ENCODE data around the gene HS6ST1.

GRCh38 chr2:128270672-128271596 is 47.7 kb downstream of the HS6ST1 start:
- TF ChIP-seq ISL1 (CRISPR knock-in tag; IDR thresholded peaks at IDR 0.05) (no peak), ZFP3 (CRISPR knock-in tag; IDR thresholded peaks at IDR 0.05) (no peak), OSR1 (CRISPR knock-in tag; IDR thresholded peaks at IDR 0.05) (no peak)
- TF ChIP-seq, protein P1, sequence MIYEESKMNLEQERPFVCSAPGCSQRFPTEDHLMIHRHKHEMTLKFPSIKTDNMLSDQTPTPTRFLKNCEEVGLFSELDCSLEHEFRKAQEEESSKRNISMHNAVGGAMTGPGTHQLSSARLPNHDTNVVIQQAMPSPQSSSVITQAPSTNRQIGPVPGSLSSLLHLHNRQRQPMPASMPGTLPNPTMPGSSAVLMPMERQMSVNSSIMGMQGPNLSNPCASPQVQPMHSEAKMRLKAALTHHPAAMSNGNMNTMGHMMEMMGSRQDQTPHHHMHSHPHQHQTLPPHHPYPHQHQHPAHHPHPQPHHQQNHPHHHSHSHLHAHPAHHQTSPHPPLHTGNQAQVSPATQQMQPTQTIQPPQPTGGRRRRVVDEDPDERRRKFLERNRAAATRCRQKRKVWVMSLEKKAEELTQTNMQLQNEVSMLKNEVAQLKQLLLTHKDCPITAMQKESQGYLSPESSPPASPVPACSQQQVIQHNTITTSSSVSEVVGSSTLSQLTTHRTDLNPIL (CRISPR knock-in tag; IDR thresholded peaks at IDR 0.05; ENCODE audit: low read depth), result no peak
